Measurements from ENCODE around the gene NCOA1.
"Not testable (repeated sequence)": the region's sequence is repeated elsewhere in the genome, so short reads cannot be mapped to it uniquely, and the experiment has no call there.

The NCOA1 gene

DNA sequence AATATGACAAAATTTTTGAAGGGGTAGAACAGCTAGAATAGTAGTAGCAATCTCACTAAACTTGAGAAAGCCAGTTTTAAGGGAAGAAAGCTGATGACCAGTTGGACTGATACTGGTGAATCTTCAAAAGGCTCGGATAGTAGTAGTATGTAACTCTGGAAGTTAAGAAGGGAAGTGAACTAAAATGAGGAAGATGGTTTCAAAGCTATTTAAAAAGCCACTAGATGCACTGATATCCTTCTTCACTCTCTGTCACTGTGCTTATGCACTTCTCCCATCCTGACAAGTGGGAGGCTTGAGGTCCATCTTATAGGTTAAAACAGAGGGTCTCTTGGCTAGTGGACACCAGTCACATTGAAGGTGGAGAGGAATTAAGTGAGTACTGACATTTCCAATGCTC is 141.1 kb downstream of the NCOA1 start:
- DNase-seq (ENCODE audit: low read depth in 2 of 2): no peak

DNA sequence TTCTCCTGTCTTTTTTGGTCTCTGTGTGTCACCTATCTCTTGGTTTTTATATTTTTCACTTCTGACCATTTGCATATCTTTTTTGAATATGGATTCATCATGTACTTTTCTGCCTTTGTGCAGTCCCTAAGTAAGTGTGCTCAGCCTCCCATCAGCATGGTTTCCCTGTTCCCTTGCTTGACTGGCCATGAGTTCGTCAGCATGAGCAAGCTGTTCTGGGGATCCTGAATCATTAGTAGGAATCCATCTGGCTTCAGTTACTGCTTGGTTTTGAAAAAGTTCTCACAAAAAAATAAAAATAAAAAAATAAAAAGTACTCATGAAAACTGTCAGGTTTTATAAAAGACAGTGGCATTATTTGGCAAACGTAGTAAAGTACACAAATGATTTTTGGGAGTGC is 144.1 kb downstream of the NCOA1 start:
- no peak for DNase-seq (ENCODE audit: low read depth in 2 of 2)

DNA sequence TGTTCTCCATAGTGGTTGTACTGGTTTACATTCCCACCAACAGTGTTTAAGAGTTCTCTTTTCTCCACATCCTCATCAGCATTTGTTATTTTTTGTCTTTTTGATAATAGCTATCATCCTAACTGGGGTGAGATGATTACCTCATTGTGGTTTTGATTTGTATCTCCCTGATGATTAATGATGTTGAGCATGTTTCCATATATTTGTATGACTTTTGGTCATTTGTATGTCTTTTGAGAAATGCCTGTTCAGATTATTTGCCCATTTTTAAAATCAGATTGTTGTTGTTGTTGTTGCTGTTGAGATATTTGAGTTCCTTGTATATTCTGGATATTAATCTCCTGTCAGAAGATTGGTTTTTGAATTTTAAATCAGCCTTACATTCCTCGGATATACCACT is 147.5 kb downstream of the NCOA1 start:
- DNase-seq (ENCODE audit: low read depth in 2 of 2): no peak

DNA sequence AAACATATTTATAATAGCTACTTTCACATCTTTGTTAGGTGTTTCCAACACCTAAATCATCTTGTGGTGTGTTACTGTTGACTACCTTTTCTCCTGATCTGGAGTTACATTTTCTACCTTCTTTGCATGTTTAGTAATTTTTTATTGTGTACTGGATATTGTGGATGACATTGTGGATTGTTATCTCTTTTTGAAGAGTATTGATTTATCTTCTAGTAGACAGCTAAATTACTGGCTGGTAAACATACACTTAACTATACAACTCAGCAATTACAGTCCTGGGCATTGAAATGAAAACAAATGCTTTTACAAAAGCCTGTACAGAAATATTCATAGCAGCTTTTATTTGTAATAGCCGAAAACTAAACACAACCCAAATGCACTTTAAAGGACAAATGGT is 151.3 kb downstream of the NCOA1 start:
- no peak for DNase-seq (ENCODE audit: low read depth in 2 of 2)

DNA sequence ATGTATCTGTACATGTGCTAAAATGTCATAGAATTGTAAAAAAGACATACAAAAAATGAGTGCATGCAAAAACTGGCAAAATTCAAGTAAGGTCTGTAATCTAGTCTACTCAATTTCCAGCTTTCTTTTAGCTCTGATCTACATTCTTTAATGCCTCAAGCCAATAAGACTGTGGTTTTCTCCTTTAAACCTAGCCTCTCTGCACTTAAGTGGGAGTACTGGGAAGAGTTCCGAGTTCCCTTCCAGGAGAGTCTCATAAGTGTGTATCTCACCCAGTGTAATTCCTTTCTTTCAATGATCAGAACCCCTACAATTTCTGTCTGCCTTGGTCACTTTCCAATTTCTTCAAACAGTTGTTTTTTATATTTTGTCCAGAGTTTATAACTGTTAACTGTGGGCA is 152.0 kb downstream of the NCOA1 start:
- DNase-seq (ENCODE audit: low read depth in 2 of 2): no peak

DNA sequence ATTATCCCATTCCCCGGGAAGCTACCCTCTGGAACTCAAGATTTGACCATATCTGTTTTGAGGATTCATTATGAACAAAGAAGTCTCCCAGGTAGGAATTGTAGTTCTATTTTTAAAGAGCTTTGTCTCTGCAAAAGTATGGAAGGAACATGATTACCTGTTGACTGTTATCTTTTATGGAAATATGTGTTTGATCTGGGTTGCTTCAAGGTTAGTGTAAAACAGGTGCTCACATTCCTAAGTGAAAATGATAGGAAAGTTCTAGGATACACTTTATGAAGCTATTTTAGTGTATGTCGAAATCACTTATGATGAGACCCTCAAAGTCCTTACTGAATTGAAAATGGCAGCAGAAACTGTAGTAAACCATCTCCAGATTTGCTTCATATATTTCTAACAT is 153.0 kb downstream of the NCOA1 start:
- no peak for DNase-seq (ENCODE audit: low read depth in 2 of 2)

DNA sequence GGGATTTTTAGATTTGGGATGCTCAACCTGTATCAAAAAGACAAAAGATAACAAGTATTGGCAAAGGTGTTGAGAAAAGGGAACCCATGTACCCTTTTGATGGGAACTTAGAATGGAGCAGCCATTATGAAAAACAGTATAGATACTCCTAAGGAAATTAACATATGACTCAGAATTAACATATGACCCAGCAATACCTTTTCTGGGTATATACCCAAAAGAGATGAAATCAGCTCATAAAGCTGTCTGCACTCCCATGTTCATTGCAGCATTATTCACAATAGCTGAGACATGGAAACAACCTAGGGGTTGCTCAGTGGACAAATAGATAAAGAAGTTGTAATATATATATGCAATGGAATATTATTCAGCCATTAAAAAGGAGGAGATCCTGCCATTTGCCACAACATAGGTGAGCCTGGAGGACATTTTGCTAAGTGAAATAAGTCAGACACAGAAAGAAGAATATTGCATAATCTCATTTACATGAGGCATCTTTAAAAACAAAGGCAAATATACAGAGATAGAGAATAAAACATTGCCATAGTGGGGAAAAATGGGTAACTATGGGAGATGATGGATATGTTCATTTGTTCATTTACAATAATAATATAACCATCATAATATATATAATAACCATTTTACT is 160.1 kb downstream of the NCOA1 start:
- no peak for DNase-seq (ENCODE audit: low read depth in 2 of 2)

- DNase-seq (ENCODE audit: low read depth in 2 of 2): no peak
Observed at GRCh38 chr2:24651643-24652003, 160.6 kb downstream of the NCOA1 start.

GRCh38 chr2:24652265-24653182 is 161.5 kb downstream of the NCOA1 start:
- no peak for DNase-seq (ENCODE audit: low read depth in 2 of 2)

GRCh38 chr2:24657818-24658217 is 166.8 kb downstream of the NCOA1 start:
- DNase-seq (ENCODE audit: low read depth in 2 of 2): no peak

- DNase-seq (ENCODE audit: low read depth in 2 of 2): no peak
Observed at GRCh38 chr2:24658531-24659202, 167.6 kb downstream of the NCOA1 start.

DNA sequence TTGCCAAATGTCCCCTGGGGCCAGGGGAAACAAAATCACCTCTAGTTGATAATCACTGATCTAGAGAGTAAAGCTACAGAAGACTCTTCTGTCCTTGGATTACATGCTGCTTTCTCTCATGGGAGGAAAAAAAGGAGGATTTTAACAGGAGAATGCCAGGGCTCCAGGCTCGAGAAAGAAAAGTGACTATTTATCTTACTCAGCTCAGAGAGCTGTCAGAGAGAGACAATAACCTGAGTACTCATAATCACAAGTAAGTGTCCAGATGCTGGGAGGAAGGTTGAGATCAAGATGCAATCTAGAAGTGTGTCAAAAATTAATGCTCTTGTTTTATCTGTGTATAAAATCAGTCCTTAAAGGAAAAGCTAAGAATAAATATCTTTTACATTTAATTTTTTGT is 168.8 kb downstream of the NCOA1 start:
- DNase-seq (ENCODE audit: low read depth in 2 of 2): no peak

- no peak for DNase-seq (ENCODE audit: low read depth in 2 of 2)
Observed at GRCh38 chr2:24667542-24667941, 176.5 kb downstream of the NCOA1 start.

DNA sequence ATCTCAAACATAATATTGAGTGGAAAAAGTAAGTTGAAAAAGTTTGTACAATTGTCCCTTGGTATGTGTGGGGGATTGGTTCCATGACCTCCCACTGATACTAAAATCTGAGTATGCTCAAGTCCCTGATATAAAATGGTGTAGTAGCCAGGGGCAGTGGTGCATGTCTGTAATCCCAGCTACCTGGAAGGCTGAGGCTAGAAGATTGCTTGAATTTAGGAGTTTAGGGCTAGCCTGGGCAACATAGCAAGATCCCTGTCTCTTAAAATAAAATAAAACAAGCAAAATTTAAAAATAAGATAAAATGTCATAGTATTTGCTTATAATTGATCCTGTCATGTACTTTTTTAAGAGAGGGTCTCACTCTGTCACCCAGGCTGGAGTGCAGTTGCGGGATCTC is 180.2 kb downstream of the NCOA1 start:
- no peak for DNase-seq (ENCODE audit: low read depth in 2 of 2)

DNA sequence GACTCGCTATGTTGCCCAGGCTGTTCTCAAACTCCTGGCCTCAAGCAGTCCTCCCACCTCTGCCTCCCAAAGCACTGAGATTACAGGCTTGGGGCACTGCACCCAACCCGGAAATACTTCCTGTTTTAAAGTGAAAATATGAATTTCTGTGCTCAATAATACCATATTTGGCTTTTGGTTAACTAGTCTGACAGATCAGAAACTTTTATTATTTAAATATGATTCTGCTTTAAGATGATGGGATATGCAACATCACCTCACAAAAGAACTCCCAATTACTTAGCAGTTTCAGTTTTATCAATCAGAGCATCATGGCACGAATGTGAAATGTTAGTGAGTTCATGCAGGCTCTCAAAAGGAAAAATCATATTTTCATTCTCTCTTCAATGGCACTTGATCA is 181.5 kb downstream of the NCOA1 start:
- no peak for DNase-seq (ENCODE audit: low read depth in 2 of 2)

DNA sequence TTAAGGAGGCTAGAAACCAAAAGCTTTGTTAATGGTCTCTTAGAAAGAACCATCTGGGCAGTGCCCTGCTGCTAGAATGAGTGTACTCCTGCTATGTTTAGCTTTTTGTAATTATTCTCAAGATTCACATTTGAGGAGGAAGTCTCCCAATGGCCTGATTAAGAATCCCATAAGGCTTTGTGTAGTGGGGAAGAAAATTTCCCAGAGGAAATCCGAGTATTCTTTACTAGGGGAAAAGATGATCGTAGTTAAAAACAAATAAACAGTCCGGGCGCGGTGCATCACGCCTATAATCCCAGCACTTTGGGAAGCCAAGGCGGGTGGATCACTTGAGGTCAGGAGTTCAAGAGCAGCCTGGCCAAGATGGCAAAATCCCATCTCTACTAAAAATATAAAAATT is 184.3 kb downstream of the NCOA1 start:
- no peak for DNase-seq (ENCODE audit: low read depth in 2 of 2)

DNA sequence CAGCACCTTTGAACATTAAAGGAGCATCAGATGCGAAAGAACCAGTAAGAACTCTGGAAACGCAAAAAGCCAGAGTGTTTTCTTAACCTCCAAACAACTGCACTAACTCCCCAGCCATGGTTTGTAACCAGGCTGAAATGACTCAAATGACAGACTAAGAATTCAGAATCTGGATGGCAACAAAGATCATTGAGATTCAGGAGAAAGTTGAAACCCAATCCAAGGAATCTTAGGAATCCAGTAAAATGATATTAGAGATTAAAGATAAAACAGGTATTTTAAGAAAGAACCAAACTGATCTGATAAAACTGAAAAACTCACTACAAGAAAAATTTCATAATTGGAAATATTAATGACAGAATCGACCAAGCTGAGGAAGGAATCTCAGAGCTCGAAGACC is 185.4 kb downstream of the NCOA1 start:
- DNase-seq (ENCODE audit: low read depth in 2 of 2): no peak

- DNase-seq (ENCODE audit: low read depth in 2 of 2): not testable (repeated sequence)
Observed at GRCh38 chr2:24678066-24678465, 187.0 kb downstream of the NCOA1 start.

GRCh38 chr2:24680196-24680595 is 189.1 kb downstream of the NCOA1 start:
- DNase-seq (ENCODE audit: low read depth in 2 of 2): no peak

DNA sequence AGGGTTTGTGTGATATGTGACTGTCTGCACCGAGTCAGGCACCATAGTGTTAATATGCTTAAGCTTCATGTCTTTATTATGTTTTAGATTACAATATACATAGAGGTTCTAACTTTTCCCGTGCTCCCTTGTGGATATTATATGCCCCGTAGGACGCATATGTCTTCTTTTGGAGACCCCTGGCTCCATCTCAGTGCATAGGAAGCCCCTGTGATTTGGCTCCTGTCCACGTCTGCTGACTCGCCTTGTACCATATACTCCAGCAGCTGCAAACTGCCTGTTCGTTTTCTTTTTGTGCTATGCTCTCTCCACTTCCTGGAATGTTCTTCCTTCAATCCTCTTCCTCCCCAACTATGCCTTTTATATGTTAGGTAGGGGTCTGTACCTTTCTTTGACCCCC is 191.2 kb downstream of the NCOA1 start:
- no peak for DNase-seq (ENCODE audit: low read depth in 2 of 2)

- DNase-seq (ENCODE audit: low read depth in 2 of 2): no peak
Observed at GRCh38 chr2:24683408-24683807, 192.4 kb downstream of the NCOA1 start.

- no peak for DNase-seq (ENCODE audit: low read depth in 2 of 2)
Observed at GRCh38 chr2:24690524-24690923, 199.5 kb downstream of the NCOA1 start.

GRCh38 chr2:24691806-24692205 is 200.8 kb downstream of the NCOA1 start:
- no peak for DNase-seq (ENCODE audit: low read depth in 2 of 2)
